Peyer's patch (tissue), 4 donors: ENCODE data around the gene CAMK2D. TPM values are rescaled to one million over a fixed set of nuclear protein-coding genes. Genes with fewer than 3 reads are reported as not detected.

Experiments used
- DNase-seq, 3 donors: peaks; one replicate each; pipeline ENCODE4 v3.0.0-alpha.2; 2017 to 2019
- H3K27ac ChIP-seq, 4 donors: fragments of 200-600 bp; sonication (generic); one replicate each; pipeline ENCODE4 v1.5.1; 2016 to 2019
- H3K27me3 ChIP-seq, 2 donors: fragments of 200-600 bp; sonication (generic); one replicate each; pipeline ENCODE4 v1.5.1; 2019
- H3K36me3 ChIP-seq, 3 donors: fragments of 200-600 bp; sonication (generic); one replicate each; pipeline ENCODE4 v1.5.1; 2016 to 2019
- H3K4me1 ChIP-seq, 4 donors: fragments of 200-600 bp; sonication (generic); one replicate each; pipeline ENCODE4 v1.5.1; 2016 to 2019
- H3K4me3 ChIP-seq, 4 donors: fragments of 200-600 bp; sonication (generic); 1 replicate in 3 of 4; 2 replicates in 1 of 4; pipeline ENCODE4 v1.5.1; 2016 to 2019; ENCODE audit warnings: mild to moderate bottlenecking in 1 of 4
- H3K9me3 ChIP-seq, 4 donors: fragments of 200-600 bp; sonication (generic); one replicate each; pipeline ENCODE4 v1.5.1; 2016 to 2019; ENCODE audit warnings: mild to moderate bottlenecking in 1 of 4
- POLR2A ChIP-seq, 2 donors: fragments of 450-650 bp; IDR thresholded peaks; one replicate each; pipeline ENCODE4 v1.5.1; 2017; ENCODE audit warnings: antibody characterized with exemption in 2 of 2, mild to moderate bottlenecking in 2 of 2, moderate library complexity in 2 of 2
- total RNA-seq, 4 donors: library from RNA; depleted of rRNA; stranded (reverse); fragments of >200 nt; gene quantifications; one replicate each; pipeline ENCODE4 v1.1.0, GENCODE V29; 2016
- TF ChIP-seq, protein P1 (sequence below), 6 experiments: fragments of 450-650 bp in 4 of 6; fragments of 200-600 bp in 2 of 6; sonication (generic) in 1 of 6; IDR thresholded peaks; one replicate each; pipeline ENCODE4 v1.5.1; 2017 to 2019; ENCODE audit warnings: antibody characterized with exemption in 6 of 6, mild to moderate bottlenecking in 3 of 6, moderate library complexity in 1 of 6

Gene CAMK2D
- total RNA-seq, 4 donors from 2014 or later: 38.8 to 125 (median 63.5) TPM

DNA sequence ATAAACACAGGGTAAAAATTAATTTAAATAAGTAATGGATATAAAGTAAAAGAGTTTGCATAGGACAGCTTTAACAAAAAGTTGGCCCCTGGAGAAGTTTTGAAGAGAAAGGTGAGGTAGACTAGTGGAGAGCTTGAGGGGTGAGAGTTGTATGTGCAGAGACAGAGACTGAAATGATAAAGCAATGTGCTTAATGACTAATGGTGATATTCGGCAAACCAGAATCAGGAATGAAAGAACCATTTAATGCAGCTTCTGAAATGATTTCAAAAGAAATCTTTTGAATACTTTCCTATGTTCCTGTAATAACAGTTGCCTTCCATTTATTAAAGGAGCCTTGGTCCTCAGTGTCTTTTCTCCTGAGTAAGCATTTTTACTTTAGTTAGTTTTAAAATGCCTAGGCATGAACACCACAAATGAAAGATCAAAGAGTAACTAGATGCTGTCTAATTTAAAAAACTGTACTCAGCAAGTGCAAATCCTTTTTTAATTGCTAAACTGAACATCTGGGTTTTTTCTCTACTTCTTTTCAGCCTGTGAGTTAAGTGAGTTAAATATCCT lies 28.5 kb downstream of the CAMK2D start:
- H3K4me1 ChIP-seq: peaks cover 0 to 4% (median 0%) of the 10 kb centered on the region in 4 donors
- TF ChIP-seq, protein P1, sequence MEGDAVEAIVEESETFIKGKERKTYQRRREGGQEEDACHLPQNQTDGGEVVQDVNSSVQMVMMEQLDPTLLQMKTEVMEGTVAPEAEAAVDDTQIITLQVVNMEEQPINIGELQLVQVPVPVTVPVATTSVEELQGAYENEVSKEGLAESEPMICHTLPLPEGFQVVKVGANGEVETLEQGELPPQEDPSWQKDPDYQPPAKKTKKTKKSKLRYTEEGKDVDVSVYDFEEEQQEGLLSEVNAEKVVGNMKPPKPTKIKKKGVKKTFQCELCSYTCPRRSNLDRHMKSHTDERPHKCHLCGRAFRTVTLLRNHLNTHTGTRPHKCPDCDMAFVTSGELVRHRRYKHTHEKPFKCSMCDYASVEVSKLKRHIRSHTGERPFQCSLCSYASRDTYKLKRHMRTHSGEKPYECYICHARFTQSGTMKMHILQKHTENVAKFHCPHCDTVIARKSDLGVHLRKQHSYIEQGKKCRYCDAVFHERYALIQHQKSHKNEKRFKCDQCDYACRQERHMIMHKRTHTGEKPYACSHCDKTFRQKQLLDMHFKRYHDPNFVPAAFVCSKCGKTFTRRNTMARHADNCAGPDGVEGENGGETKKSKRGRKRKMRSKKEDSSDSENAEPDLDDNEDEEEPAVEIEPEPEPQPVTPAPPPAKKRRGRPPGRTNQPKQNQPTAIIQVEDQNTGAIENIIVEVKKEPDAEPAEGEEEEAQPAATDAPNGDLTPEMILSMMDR (IDR thresholded peaks at IDR 0.05): no peak
- no peak for TF ChIP-seq POLR2A (IDR thresholded peaks at IDR 0.05)

DNA sequence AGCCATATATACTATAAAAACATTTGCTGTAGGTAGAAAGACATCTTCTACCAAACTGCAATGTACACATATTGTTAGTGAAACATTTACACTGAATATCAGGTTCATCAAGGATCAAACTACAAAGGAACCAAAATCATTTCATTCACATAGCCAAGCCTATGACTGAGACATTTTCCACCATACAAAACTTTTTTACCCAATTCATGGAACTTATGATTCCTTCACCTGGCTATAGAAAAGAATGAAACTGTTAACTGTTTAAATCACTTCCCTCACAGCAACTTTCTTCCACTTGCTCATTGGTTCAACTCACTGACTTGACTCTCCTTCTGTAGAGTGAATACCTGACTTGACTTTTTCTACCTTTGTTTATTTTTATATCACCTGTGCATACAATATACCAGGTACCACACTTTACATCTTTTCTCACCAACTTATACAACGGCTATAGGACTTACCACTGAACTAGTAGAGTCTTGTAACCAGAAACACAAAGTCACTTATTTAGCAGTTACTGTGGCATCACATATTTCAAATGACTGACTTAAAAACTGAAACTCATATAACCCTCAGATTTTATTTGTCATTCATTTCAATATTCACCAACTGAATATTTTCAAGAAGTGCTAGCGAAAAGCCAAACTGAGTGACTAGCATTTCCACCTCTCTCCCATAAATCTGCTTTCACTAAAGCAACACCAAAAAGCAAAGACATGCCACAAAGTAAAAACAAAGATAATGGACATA lies 30.9 kb downstream of the CAMK2D start:
- Histone ChIP-seq H3K4me3 (no peak overlapping the region), H3K36me3 (no peaks in the 10 kb centered on the region), H3K4me1 (peaks cover 0 to 4% (median 0%) of the 10 kb centered on the region in 4 donors), H3K9me3 (no peaks in the 10 kb centered on the region), H3K27ac (no peak overlapping the region), H3K27me3 (no peaks in the 10 kb centered on the region)
- TF ChIP-seq POLR2A (IDR thresholded peaks at IDR 0.05): no peak
- TF ChIP-seq, protein P1 (IDR thresholded peaks at IDR 0.05): no peak
- DNase-seq: no peak

More for the DNA sequence above, 28.5 kb downstream of the CAMK2D start:
- no peaks in the 10 kb centered on the region for H3K9me3 ChIP-seq
- no peak overlapping the region for H3K27ac ChIP-seq
- H3K4me3 ChIP-seq: no peak overlapping the region
- H3K27me3 ChIP-seq: no peaks in the 10 kb centered on the region
- no peaks in the 10 kb centered on the region for H3K36me3 ChIP-seq
- no peak for DNase-seq

DNA sequence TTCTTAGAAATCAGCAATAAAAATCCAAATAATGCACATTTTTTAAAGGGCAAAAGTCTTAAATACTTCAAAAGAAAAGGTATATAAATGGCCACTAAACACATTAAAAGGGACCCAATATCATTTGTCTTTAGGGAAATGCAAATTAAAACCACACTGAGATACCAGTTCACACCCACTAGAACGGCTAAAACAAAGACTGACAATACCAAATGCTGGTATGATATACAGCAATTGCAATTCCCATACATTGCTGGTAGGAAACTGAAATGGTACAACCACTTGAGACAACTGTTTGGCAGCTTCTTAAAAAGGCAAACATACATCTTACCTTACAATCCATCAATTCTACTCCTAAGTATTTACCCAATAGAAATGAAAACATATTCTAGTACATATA lies 33.7 kb downstream of the CAMK2D start:
- DNase-seq: no peak
- H3K4me3 ChIP-seq: no peak overlapping the region
- H3K36me3 ChIP-seq: no peaks in the 10 kb centered on the region
- H3K9me3 ChIP-seq: no peaks in the 10 kb centered on the region
- no peak for TF ChIP-seq POLR2A (IDR thresholded peaks at IDR 0.05)
- TF ChIP-seq, protein P1 (IDR thresholded peaks at IDR 0.05): no peak
- H3K4me1 ChIP-seq: peaks cover 0 to 4% (median 0%) of the 10 kb centered on the region in 4 donors
- no peaks in the 10 kb centered on the region for H3K27me3 ChIP-seq
- H3K27ac ChIP-seq: no peak overlapping the region

DNA sequence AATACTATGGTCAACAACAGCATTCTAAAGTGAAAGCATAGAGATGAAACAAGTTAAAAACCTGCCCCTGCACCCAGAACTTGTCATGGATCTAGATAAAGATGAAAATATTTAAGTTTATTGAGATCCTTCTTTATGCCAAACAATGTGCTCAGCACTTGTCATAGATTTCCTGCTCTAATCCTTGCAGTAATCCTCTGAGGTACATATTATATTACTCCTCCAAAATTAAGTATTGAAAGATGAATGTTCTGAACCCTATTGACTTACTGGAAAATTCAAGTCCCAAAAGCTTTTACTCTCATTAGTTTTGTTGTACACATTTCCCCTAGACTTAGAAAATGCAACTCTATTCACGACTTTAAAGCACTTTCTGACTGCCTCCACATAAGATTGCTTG lies 35.6 kb downstream of the CAMK2D start:
- H3K27me3 ChIP-seq: no peaks in the 10 kb centered on the region
- no peak overlapping the region for H3K27ac ChIP-seq
- H3K4me1 ChIP-seq: peaks cover 0 to 4% (median 0%) of the 10 kb centered on the region in 4 donors
- H3K36me3 ChIP-seq: no peaks in the 10 kb centered on the region
- DNase-seq: no peak
- TF ChIP-seq POLR2A (IDR thresholded peaks at IDR 0.05): no peak
- H3K9me3 ChIP-seq: no peaks in the 10 kb centered on the region
- H3K4me3 ChIP-seq: no peak overlapping the region

DNA sequence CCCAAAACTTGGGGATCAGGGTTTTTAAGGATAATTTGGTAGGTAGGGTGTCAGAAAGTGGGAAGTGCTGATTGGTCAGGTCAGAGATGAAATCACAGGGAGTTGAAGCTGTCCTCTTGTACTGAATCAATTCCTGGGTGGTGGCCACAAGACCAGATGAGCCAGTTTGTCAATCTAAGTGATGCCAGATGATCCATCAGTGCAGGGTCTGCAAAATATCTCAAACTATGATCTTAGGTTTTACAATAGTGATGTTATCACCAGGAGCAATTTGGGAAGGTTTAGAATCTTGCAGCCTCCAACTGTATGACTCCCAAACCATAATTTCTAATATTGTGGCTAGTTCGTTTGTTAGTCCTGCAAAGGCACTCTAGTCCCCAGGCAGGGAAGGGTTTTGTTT lies 43.3 kb downstream of the CAMK2D start:
- Histone ChIP-seq H3K36me3 (no peaks in the 10 kb centered on the region), H3K4me1 (no peaks in the 10 kb centered on the region), H3K9me3 (no peaks in the 10 kb centered on the region), H3K27ac (no peak overlapping the region), H3K4me3 (no peak overlapping the region), H3K27me3 (no peaks in the 10 kb centered on the region)
- DNase-seq: no peak
- TF ChIP-seq, protein P1 (IDR thresholded peaks at IDR 0.05): no peak
- TF ChIP-seq POLR2A (IDR thresholded peaks at IDR 0.05): no peak

DNA sequence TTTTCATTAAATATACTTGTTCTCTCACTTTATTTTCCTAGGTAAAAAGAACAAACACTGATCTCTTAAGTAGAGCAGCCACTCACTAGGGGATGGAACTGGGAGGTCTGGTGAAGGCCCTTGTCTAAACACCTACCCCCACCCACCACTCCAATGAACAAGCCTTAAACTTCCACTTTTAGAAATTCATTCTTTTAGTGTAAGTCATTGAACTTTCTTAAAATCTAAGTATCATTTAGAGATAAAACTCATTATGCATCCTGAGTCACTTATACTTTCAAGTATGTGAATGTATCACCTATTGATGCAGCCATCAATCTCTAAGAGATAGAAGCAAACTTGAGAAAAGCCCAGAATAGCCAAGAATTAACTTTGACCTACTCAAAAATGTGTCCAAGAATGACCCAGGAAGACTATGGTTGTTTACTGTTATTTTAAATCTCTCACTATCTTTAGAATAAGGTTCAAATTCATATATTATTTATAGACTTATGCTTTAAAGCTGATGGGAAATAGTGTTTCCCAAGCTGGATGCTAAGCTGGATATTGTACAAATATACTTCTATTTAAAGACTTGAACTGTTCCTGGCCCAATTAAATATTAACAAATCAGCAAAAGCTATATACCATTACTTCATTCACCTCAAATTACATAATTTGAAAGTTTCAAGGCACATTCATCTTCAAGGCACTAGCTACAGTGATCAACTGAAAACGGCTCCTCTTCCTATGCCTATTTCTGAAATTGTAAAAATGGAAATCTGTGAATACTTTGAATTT lies 49.5 kb downstream of the CAMK2D start:
- no peak for TF ChIP-seq POLR2A (IDR thresholded peaks at IDR 0.05)
- TF ChIP-seq, protein P1 (IDR thresholded peaks at IDR 0.05): no peak
- Histone ChIP-seq H3K9me3 (no peaks in the 10 kb centered on the region), H3K4me1 (peaks cover 0 to 10% (median 0%) of the 10 kb centered on the region in 4 donors), H3K4me3 (no peak overlapping the region), H3K36me3 (no peaks in the 10 kb centered on the region), H3K27ac (no peak overlapping the region), H3K27me3 (no peaks in the 10 kb centered on the region)
- DNase-seq: no peak
